Esophagus squamous epithelium (tissue), 5 donors: ENCODE measurements around the gene OR7G2. TPM values are rescaled to one million over a fixed set of nuclear protein-coding genes. Genes with fewer than 3 reads are reported as not detected.
"Not testable (repeated sequence)": the region's sequence is repeated elsewhere in the genome, so short reads cannot be mapped to it uniquely, and the experiment has no call there.

Source experiments
- DNase-seq: peaks from one replicate; lab custom pipeline; 2025; lab: John Stamatoyannopoulos, UW
- H3K27ac ChIP-seq, 4 donors: fragments of 200-600 bp; sonication (generic); one replicate each; pipeline ENCODE4 v1.5.1; 2016 to 2019; ENCODE audit warnings: mild to moderate bottlenecking in 1 of 4
- H3K27me3 ChIP-seq, 4 donors: fragments of 200-600 bp; sonication (generic); 1 replicate in 3 of 4; 2 replicates in 1 of 4; pipeline versions ENCODE4 v1.5.1 to v1.6.0; 2017 to 2021; ENCODE audit warnings: antibody characterized with exemption in 1 of 4
- H3K36me3 ChIP-seq, 3 donors: fragments of 200-600 bp; sonication (generic); one replicate each; pipeline ENCODE4 v1.5.1; 2016 to 2019
- H3K4me1 ChIP-seq, 3 donors: fragments of 200-600 bp; sonication (generic); one replicate each; pipeline ENCODE4 v1.5.1; 2017 to 2019
- H3K4me3 ChIP-seq, 4 donors: fragments of 200-600 bp; sonication (generic); 1 replicate in 3 of 4; 2 replicates in 1 of 4; pipeline ENCODE4 v1.5.1; 2016 to 2019; ENCODE audit warnings: mild to moderate bottlenecking in 2 of 4, moderate library complexity in 1 of 4
- H3K9me3 ChIP-seq, 3 donors: fragments of 200-600 bp; sonication (generic); one replicate each; pipeline ENCODE4 v1.5.1; 2016 to 2019
- POLR2A ChIP-seq, 4 donors: fragments of 450-650 bp; IDR thresholded peaks; one replicate each; pipeline ENCODE4 v1.6.1; 2017; ENCODE audit warnings: antibody characterized with exemption in 4 of 4, mild to moderate bottlenecking in 4 of 4, moderate library complexity in 3 of 4
- WGBS, 2 donors: methylation state at CpG; one replicate each; pipeline ENCODE4 v1.1.5; 2018; 5-methylcytosine and 5-hydroxymethylcytosine counted together
- intact Hi-C: fragments of 100-400 bp; cut with DNase I; formaldehyde crosslinking; loops from one replicate; pipeline ENCODE4 v1.15.0; 2022
- total RNA-seq, 4 donors: library from RNA; depleted of rRNA; stranded (reverse); fragments of >200 nt; gene quantifications; one replicate each; pipeline ENCODE4 v1.1.0, GENCODE V29; 2016
- TF ChIP-seq, protein P1 (sequence below), 6 experiments: fragments of 450-650 bp in 4 of 6; fragments of 200-600 bp in 2 of 6; sonication (generic) in 2 of 6; IDR thresholded peaks; one replicate each; pipeline ENCODE4 v1.5.1; 2016 to 2019; ENCODE audit warnings: antibody characterized with exemption in 6 of 6, mild to moderate bottlenecking in 4 of 6, moderate library complexity in 4 of 6
- donor health status: DM: yes; HTN: yes; CAD: no.

OR7G2 gene
- total RNA-seq, 4 donors from 2014 or later: not detected

GRCh38 chr19:9076901-9077300 is 30.4 kb downstream of the OR7G2 start:
- no peaks in the 10 kb centered on the region for H3K9me3 ChIP-seq
- no peaks in the 10 kb centered on the region for H3K36me3 ChIP-seq
- H3K4me3 ChIP-seq: no peak overlapping the region
- no peak overlapping the region for H3K27ac ChIP-seq
- DNase-seq: no peak
- intact Hi-C loops: no loop called here
- WGBS, 2 donors: 66 to 72% methylated on average over 10 of the region's 10 CpGs
- no peak for TF ChIP-seq POLR2A (IDR thresholded peaks at IDR 0.05)
- TF ChIP-seq, protein P1, sequence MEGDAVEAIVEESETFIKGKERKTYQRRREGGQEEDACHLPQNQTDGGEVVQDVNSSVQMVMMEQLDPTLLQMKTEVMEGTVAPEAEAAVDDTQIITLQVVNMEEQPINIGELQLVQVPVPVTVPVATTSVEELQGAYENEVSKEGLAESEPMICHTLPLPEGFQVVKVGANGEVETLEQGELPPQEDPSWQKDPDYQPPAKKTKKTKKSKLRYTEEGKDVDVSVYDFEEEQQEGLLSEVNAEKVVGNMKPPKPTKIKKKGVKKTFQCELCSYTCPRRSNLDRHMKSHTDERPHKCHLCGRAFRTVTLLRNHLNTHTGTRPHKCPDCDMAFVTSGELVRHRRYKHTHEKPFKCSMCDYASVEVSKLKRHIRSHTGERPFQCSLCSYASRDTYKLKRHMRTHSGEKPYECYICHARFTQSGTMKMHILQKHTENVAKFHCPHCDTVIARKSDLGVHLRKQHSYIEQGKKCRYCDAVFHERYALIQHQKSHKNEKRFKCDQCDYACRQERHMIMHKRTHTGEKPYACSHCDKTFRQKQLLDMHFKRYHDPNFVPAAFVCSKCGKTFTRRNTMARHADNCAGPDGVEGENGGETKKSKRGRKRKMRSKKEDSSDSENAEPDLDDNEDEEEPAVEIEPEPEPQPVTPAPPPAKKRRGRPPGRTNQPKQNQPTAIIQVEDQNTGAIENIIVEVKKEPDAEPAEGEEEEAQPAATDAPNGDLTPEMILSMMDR (IDR thresholded peaks at IDR 0.05): no peak
- H3K4me1 ChIP-seq: peaks cover 0 to 17% (median 6%) of the 10 kb centered on the region in 3 donors
- H3K27me3 ChIP-seq: no peaks in the 10 kb centered on the region

- peaks cover 0 to 19% (median 6%) of the 10 kb centered on the region in 3 donors for H3K4me1 ChIP-seq
- 14 to 18% methylated on average over 14 to 15 of the region's 16 CpGs for WGBS, 2 donors
- no peaks in the 10 kb centered on the region for H3K9me3 ChIP-seq
- intact Hi-C loops: no loop called here
- H3K27me3 ChIP-seq: no peaks in the 10 kb centered on the region
- no peak overlapping the region for H3K4me3 ChIP-seq
- DNase-seq: peak; percentile 3
- TF ChIP-seq POLR2A (IDR thresholded peaks at IDR 0.05): no peak
- TF ChIP-seq, protein P1 (IDR thresholded peaks at IDR 0.05): no peak
- peak overlapping the region in 3 of 4 donors; percentile 9 to 53 (median 15) for H3K27ac ChIP-seq
- H3K36me3 ChIP-seq: no peaks in the 10 kb centered on the region
Observed at GRCh38 chr19:9075064-9075949, 32.0 kb downstream of the OR7G2 start.

- Histone ChIP-seq H3K36me3 (no peaks in the 10 kb centered on the region), H3K4me1 (peaks cover 0 to 24% (median 6%) of the 10 kb centered on the region in 3 donors), H3K27ac (no peak overlapping the region), H3K9me3 (no peaks in the 10 kb centered on the region), H3K27me3 (no peaks in the 10 kb centered on the region), H3K4me3 (no peak overlapping the region)
- no peak for TF ChIP-seq POLR2A (IDR thresholded peaks at IDR 0.05)
- TF ChIP-seq, protein P1 (IDR thresholded peaks at IDR 0.05): no peak
- intact Hi-C loops: no loop called here
- DNase-seq: no peak
- 54 to 89% methylated on average over 3 to 5 of the region's 6 CpGs for WGBS, 2 donors
Observed at GRCh38 chr19:9073806-9074205, 33.5 kb downstream of the OR7G2 start.

GRCh38 chr19:9071720-9072119 is 35.6 kb downstream of the OR7G2 start:
- H3K9me3 ChIP-seq, H3K27ac ChIP-seq, H3K36me3 ChIP-seq, H3K27me3 ChIP-seq, DNase-seq, intact Hi-C loops, H3K4me3 ChIP-seq: not testable (repeated sequence)
- H3K4me1 ChIP-seq: peaks cover 0 to 24% (median 6%) of the 10 kb centered on the region in 3 donors
- WGBS, 2 donors: 90 to 94% methylated on average over 6 of the region's 6 CpGs

DNA sequence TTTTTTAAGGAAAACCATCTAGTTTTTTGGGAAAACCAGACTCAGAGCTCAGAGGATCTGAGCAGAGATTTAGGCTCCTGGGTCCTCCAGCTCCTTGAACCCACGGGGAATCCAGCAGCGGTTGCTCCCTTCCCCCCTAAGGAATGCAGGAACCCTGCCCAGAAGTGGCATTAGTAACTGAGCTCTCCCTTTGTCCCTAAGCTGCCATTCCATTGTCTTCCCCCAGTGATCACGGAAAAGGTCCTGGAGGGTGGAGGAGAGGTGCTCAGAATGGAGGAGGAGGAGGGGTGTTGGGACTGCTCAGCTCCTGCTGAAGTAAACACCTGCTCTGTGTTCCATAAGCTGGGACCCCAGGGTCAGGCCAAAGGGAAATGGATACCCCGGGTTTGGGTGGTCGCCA is 37.2 kb downstream of the OR7G2 start:
- no peak for DNase-seq
- Histone ChIP-seq H3K27ac (no peak overlapping the region), H3K4me1 (peaks cover 0 to 13% (median 3%) of the 10 kb centered on the region in 3 donors), H3K4me3 (no peak overlapping the region), H3K27me3 (peaks cover 0 to 8% (median 0%) of the 10 kb centered on the region in 4 donors), H3K36me3 (no peaks in the 10 kb centered on the region), H3K9me3 (no peaks in the 10 kb centered on the region)
- no peak for TF ChIP-seq POLR2A (IDR thresholded peaks at IDR 0.05)
- TF ChIP-seq, protein P1 (IDR thresholded peaks at IDR 0.05): no peak
- intact Hi-C loops: no loop called here
- WGBS, 2 donors: 20 to 24% methylated on average over 4 of the region's 5 CpGs
